Activated CD4-positive, alpha-beta T cell treated with anti-CD3 and anti-CD28 coated beads, Interleukin-2, amount 50 U/mL, for 4 hours (primary cell): ENCODE measurements around the gene DPP6.
A peak's percentile ranks its signal among the peaks of the same experiment; 100 is the strongest.
"Not testable (repeated sequence)": the region's sequence is repeated elsewhere in the genome, so short reads cannot be mapped to it uniquely, and the experiment has no call there.

ENCODE experiments used
- DNase-seq, 2 experiments: peaks; one replicate each; pipeline ENCODE4 v3.0.0-alpha.2; 2020

The DPP6 gene

GRCh38 chr7:154919344-154920225, 867.4 kb downstream of the DPP6 start:
- no peak for DNase-seq

GRCh38 chr7:154922472-154922871, 870.3 kb downstream of the DPP6 start:
- not testable (repeated sequence) for DNase-seq

GRCh38 chr7:154927624-154928125, 875.5 kb downstream of the DPP6 start:
- DNase-seq: peak; percentile 77 to 80

- peak; percentile 9 to 16 for DNase-seq
These were observed 876.2 kb downstream of the DPP6 start for GRCh38 chr7:154928136-154929005.

- DNase-seq: no peak
These were observed 877.0 kb downstream of the DPP6 start for GRCh38 chr7:154929006-154929726.

GRCh38 chr7:154931906-154932305, 879.7 kb downstream of the DPP6 start:
- DNase-seq: no peak

GRCh38 chr7:154934353-154934952, 882.3 kb downstream of the DPP6 start:
- not testable (repeated sequence) for DNase-seq

GRCh38 chr7:154937837-154938236, 885.6 kb downstream of the DPP6 start:
- DNase-seq: no peak

- no peak for DNase-seq
These were observed 890.5 kb downstream of the DPP6 start for GRCh38 chr7:154942691-154943090.
